Ishikawa (cell line): ENCODE measurements around the gene ATP6AP1.

Experiments
- CEBPB ChIP-seq: IDR thresholded peaks from 2 replicates; pipeline ENCODE4 v1.6.1; 2012
- NFIC ChIP-seq: IDR thresholded peaks from 2 replicates; pipeline ENCODE4 v1.6.1; 2012
- TAF1 ChIP-seq: IDR thresholded peaks from 2 replicates; pipeline ENCODE4 v1.6.1; 2012; ENCODE audit warnings: low read depth, mild to moderate bottlenecking
- TEAD4 ChIP-seq: IDR thresholded peaks from 2 replicates; pipeline ENCODE4 v1.6.1; 2012
- YY1 ChIP-seq: IDR thresholded peaks from 2 replicates; pipeline ENCODE4 v1.6.1; 2012; ENCODE audit warnings: low read depth

DNA sequence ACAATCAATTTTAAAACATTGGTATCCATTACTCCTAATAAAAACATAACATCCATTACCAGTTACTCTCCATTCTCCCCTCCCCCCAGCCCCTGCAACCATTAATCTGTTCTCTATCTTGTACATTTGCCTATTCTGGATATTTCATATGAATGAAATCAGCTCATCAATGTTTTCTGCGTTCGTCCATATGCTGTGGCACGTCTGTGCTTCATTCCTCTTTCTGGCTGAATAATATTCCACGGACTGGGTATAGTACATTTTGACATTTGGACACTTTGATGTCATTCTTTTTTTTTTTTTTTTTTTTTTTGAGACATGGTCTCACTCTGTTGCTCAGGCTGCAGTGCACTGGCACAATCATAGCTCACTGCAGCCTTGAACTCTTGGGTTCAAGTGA lies 24.6 kb upstream of the ATP6AP1 start:
- TF ChIP-seq YY1 (no peak), TEAD4 (no peak), TAF1 (no peak), CEBPB (no peak), NFIC (no peak)
